Measurements from ENCODE around the gene SORCS2.

Gene SORCS2

GRCh38 chr4:7362341-7362740 is 170.0 kb downstream of the SORCS2 start:
- no peak for DNase-seq

- no peak for DNase-seq
Measured at GRCh38 chr4:7362862-7363430, 170.6 kb downstream of the SORCS2 start.

DNA sequence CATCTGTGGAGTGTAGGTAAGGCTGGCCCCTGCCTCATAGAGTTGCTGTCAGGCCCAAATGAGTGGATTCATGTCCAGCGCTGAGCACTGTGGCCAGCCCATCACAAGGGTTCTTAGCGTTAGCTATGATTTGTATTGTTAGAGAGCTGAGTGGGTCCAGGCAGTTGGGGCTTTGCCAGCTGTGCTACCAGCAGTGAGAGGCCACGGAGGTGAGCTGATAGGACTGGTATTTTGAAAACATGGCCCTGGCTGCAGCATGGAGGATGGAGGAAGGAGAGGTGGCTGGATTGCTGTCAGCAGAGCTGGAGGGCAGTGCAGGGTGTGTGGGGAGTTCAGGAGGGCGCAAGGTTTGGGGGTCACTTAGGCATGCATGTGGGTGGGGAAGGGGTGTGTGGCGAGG is 172.6 kb downstream of the SORCS2 start:
- no peak for DNase-seq

DNA sequence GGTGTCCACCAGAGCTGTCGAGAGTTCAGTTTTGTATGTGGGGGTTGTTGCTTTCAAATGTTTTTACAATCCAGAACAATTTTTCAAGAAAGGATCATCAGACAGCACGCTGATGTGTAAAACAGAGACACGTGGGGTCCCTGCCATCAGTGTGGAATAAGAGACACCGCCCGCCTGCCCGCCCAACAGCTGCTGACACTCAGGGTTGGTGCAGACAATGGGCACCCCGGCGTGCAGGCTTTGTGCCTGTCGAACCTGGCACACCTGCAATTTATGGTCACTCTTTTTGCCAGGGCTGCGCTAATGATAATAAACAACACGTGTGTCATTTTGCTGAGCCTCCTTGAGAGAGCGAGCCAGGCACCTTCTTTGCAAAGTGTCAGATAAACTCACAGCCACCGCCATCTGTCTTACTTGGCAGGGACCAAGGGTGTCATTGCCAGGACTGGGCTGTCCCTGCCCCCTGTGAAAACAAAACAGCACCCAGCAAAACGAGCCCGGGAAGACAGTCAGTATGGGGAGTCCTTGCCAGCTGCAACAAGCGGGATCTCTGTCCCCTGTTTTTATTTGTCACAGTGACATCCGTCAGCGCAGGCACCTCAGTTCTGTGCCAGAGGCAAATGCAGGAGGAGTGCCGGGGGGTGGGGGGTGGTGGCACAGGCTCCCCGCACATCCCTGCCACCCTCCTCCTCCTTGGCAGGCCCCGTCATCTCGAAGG is 173.3 kb downstream of the SORCS2 start:
- no peak for DNase-seq

DNA sequence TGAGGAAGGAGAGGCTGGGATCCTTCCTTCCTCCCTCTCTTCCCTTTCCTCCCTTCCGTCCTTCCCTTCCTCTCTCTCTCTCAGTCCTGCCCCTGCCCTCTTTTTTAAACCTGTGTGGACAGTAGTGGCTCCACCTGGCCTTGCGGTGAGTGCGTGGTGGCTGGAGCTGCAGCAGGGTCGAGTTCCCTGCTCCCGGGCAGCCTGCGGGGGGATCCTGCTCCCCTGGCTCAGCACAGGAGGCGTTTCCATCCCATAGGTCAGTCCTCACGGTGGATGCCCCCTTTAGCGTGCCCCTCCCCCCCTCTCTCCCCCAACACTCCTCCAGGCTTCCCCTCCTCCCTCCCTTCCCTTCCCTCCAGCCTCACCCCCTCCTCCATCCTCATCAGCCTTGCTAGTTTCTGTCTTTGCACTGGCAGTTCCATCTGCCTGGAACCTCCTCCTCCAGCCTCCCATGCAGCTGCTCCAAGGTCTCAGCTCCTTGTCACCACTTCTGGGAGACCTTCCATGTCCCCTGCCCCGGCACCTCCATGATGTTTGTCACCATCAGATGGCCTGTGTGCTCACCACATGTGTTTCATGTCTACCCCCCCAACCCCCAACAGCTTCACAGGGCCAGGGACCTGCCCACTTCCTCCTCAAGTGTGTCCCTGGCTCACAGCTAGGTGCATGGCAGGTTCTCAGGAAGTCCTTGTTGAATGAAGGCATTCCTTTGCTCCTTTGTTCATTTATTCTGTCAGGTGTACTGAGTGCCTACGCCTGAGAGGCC is 174.0 kb downstream of the SORCS2 start:
- no peak for DNase-seq

DNA sequence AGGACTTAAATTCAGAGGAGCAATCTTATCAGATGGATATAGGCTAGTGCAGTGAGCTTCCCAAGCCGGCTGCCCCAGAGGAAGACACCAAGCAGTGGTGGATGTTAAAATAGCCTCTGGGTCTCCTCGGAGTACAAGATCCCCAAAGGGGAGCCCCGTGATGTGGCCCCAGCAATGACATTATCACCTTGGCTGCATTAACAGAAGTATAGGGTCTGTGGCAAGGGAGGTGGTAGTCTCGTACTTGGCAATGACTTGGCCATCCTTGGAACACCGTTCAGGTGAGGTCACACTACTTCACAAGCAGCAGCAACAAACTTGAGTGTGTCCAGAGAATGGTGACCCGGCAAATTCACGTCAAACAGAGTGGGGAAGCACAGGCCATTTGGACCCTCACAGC is 174.6 kb downstream of the SORCS2 start:
- DNase-seq, result no peak

- DNase-seq, result no peak
Measured at GRCh38 chr4:7367406-7367805, 175.1 kb downstream of the SORCS2 start.

- no peak for DNase-seq
Measured at GRCh38 chr4:7367864-7368277, 175.5 kb downstream of the SORCS2 start.

DNA sequence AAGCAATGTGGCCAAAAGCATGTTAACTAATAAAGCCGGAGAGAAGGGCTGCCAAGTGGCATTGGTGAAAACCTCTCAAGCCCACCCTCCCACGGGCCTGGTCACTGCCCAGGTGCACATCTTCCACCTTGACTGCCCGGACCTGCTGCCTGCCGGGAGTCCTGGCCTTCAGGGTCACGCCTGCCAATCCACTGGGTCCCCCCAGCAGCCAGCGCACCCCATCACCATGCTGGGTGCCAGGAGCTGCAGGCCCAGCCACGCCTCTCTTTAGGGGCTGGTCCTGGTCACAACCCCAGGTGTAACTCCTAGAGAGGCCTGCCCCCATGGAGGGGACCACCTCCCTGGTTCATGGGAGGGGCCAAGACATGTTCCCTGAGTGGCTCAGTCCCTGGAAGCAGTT is 176.0 kb downstream of the SORCS2 start:
- DNase-seq, result no peak

- no peak for DNase-seq
Measured at GRCh38 chr4:7369511-7369910, 177.2 kb downstream of the SORCS2 start.

DNA sequence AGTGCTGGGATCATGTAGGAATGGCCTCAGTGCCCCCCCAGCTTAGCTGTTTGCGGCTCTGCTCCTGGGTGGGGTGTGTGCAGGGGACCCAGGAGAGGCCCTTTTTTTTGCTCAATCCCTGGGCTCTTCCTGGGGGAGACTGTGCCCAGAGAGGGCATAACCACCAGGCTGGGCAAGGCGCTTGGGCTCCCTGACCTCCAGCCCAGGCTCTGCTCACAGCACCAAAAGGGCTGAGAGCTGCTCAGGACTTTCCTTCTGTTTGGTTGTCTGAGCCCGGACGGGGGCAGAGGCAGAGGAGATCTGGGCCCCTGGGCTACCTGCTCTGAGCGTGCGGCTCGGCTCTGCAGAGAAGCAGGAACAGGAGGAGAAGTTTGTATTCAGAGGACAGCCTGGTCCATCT is 177.7 kb downstream of the SORCS2 start:
- no peak for DNase-seq

- peak; percentile 68 for DNase-seq
Measured at GRCh38 chr4:7371210-7371941, 179.0 kb downstream of the SORCS2 start.

GRCh38 chr4:7372673-7373072 is 180.3 kb downstream of the SORCS2 start:
- no peak for DNase-seq

- no peak for DNase-seq
Measured at GRCh38 chr4:7374571-7374970, 182.2 kb downstream of the SORCS2 start.

GRCh38 chr4:7375427-7375826 is 183.1 kb downstream of the SORCS2 start:
- no peak for DNase-seq

- DNase-seq, result peak; percentile 51
Measured at GRCh38 chr4:7377223-7377865, 185.0 kb downstream of the SORCS2 start.

- DNase-seq, result no peak
Measured at GRCh38 chr4:7379186-7379585, 186.8 kb downstream of the SORCS2 start.

DNA sequence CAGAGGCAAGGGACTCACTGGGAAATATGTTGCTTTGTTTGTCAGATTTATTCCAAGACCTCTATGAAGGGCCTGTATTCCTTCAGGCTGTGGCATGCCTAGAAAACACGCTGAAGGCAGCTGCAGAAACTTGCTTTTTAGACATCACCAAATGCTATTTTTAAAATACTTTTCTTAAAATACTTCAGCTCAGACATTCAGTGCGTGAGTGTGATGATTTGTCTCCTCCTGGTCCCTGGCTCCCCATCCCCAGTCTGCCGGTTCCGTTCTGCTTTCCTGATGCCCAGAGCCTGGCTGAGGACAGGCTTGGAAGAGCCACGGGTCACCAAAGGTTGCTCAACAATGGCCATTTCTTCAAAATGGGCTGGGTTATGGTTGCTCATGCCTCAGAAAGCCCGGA is 187.4 kb downstream of the SORCS2 start:
- DNase-seq, result no peak

DNA sequence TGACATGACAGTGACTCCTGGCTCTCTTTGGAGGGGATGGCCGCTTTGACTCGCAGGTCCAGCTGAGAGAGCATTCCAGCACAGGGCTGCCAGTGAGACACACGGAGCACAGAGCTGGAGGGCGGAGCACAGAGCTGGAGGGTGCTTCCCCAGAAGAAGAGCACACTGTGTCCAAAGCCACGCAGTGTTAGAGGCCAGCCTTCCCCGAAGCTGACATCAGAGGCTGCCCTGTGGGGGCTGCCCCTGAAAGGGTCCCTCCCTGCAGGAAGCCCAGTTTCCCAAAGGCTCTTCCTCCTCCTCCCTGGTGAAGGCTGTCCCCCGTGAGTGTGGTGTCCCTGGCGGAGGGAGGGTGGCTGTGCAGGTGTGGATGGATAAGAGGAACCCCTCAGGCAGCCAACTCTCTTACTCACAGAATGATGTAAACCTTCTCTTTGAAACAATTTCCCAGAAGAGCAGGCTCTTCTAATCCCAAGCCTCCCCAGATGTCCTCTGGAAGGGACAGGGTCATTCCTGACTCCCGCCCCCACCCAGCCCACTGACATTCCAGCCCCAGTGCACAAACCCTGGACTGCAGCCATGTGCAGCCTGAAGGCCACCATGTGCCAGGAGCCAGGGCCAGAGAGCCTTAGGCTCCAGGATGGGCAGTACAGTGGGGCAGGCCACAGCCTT is 189.0 kb downstream of the SORCS2 start:
- no peak for DNase-seq

DNA sequence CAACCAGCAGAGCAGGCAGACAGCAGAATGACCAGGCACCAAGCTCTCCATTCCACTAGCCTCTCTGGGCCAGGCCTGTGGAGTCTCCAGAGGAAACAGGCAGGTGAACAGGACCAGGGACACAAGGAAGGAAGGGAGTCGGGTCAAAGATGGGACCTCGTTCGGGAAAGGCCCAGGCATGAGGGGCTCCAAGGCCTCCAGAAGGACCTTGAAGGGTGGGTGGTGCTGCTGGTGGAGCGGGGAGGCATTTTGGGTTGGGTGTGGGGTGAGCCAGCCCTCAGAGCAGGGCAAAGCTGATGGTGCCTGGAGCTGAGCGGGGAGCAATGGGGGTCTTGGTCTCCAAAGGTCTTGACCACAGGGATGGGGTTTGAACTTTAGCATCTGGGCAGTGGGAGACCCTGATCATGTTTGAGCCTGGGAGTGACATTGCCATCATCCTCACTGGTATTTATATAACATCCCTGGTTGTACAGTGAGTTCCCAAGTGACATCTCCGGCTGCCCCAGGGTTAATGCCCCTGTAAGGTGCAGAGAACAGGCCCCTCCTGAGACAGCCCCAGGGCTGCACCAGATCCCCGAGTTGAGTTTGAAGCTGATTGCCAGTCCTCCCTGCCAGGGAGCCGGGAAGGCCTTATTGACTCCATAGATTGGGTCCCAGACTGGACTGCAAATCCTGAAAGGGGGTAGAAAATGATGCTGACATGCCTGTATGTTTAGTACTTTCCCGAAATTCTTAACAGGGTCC is 189.7 kb downstream of the SORCS2 start:
- no peak for DNase-seq

- DNase-seq, result no peak
Measured at GRCh38 chr4:7382634-7383014, 190.3 kb downstream of the SORCS2 start.

DNA sequence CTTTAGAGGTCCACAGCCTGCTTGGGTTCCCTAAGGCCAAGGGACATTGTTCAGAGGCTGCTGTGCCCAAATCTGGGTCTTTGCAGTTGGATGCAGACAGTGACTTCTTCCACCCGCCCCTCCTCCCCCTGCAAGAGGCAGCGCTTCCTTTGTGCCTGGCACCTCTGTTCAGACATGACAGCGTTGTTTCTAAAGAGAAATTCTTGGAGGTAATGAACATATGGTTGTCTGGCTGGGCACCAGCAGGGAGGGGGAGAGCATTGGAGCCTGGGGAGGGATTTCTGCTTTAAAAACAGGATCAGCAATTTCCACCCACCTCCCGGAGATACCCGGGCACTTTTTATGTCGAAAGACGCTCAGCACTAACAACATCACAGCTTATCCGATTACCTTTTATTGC is 190.9 kb downstream of the SORCS2 start:
- DNase-seq, result no peak

All from fibroblast of upper back skin (primary cell).